HG03457 (cell line): ENCODE results near the gene MSI2.

ENCODE experiments used
- ATAC-seq: cut with Tn5 transposase; IDR thresholded peaks from one replicate; pipeline ENCODE4 v1.9.1; 2021; ENCODE audit warnings: moderate number of reproducible peaks; ENCODE audit not compliant: unreplicated experiment

Gene MSI2

GRCh38 chr17:57245786-57246185, 10.5 kb upstream of the MSI2 start:
- ATAC-seq = no peak

- no peak for ATAC-seq
Observed at GRCh38 chr17:57246257-57246656, 10.1 kb upstream of the MSI2 start.

GRCh38 chr17:57247261-57247660, 9.1 kb upstream of the MSI2 start:
- ATAC-seq = no peak

GRCh38 chr17:57247913-57248312, 8.4 kb upstream of the MSI2 start:
- no peak for ATAC-seq

GRCh38 chr17:57249520-57249919, 6.8 kb upstream of the MSI2 start:
- ATAC-seq = no peak

GRCh38 chr17:57251211-57251787, 5.0 kb upstream of the MSI2 start:
- ATAC-seq = no peak

- ATAC-seq = no peak
Observed at GRCh38 chr17:57253362-57254065, 2.8 kb upstream of the MSI2 start.

GRCh38 chr17:57255182-57255775, 1.0 kb upstream of the MSI2 start:
- no peak for ATAC-seq

GRCh38 chr17:57256708-57257112, 387 bp downstream of the MSI2 start:
- no peak for ATAC-seq

- ATAC-seq = no peak
Observed at GRCh38 chr17:57257195-57257894, 1.0 kb downstream of the MSI2 start.

- ATAC-seq = no peak
Observed at GRCh38 chr17:57257895-57258851, 1.9 kb downstream of the MSI2 start.

- no peak for ATAC-seq
Observed at GRCh38 chr17:57259306-57259705, 3.0 kb downstream of the MSI2 start.

GRCh38 chr17:57259817-57260216, 3.5 kb downstream of the MSI2 start:
- ATAC-seq = no peak

- no peak for ATAC-seq
Observed at GRCh38 chr17:57260325-57261083, 4.2 kb downstream of the MSI2 start.

GRCh38 chr17:57261084-57261461, 4.8 kb downstream of the MSI2 start:
- no peak for ATAC-seq

GRCh38 chr17:57262557-57262956, 6.2 kb downstream of the MSI2 start:
- no peak for ATAC-seq

- no peak for ATAC-seq
Observed at GRCh38 chr17:57264250-57264649, 7.9 kb downstream of the MSI2 start.

GRCh38 chr17:57264776-57265175, 8.5 kb downstream of the MSI2 start:
- no peak for ATAC-seq

- no peak for ATAC-seq
Observed at GRCh38 chr17:57266902-57267311, 10.6 kb downstream of the MSI2 start.

- no peak for ATAC-seq
Observed at GRCh38 chr17:57268181-57268580, 11.9 kb downstream of the MSI2 start.
